Right lung (tissue), 5 donors: ENCODE data around the gene ACTN2. TPM values are rescaled to one million over a fixed set of nuclear protein-coding genes. Genes with fewer than 3 reads are reported as not detected.
A peak's percentile ranks its signal among the peaks of the same experiment; 100 is the strongest.

ENCODE experiments used
- DNase-seq, 2 donors: peaks; one replicate each; pipeline ENCODE4 v3.0.0-alpha.2; 2013
- polyA plus RNA-seq, 5 donors: library from polyadenylated mRNA; unstranded; fragments of 120-200 nt; gene quantifications; one replicate each; pipeline versions ENCODE4 v1.2.1 to v1.2.3, GENCODE V29; 2013; ENCODE audit warnings: inconsistent platforms in 1 of 5, low replicate concordance in 1 of 5; ENCODE audit not compliant: insufficient read length in 5 of 5, insufficient read depth in 1 of 5

ACTN2 gene
- polyA plus RNA-seq, 5 donors = 2.3 to 59.6 (median 3.2) TPM

DNA sequence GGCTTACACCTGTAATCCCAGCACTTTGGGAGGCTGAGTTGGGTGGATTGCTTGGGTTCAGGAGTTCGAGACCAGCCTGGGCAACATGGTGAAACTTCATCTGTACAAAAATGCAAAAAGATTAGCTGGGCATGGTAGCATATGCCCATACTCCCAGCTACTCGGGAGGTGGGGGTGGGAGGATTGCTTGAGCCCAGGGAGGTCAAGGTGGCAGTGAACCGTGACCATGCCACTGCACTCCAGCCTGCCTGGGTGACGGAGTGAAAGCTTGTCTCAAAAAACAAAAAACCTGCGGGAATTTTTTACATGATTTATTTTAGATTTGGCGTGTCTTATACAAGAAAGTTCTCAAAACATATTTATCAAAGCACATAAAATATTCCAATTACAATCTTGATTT lies 81.0 kb downstream of the ACTN2 start:
- no peak for DNase-seq

DNA sequence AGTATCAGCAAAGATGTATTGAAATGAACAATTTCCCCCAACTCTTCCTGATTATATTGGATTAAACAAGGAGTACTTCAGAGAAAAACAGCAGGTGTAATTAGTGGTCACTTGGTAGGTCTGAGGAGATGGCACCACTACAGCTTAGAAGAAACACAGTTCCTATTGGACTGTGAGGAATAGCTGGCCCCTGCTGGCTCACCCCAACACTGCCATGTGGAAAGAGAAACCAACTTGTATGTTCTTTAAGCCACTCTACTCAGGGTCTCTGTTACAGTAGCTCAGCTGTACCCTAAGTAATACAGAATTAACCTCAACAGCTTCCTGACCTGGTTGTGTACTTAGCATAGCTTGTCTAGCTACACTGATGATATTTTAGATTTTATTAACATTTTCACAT lies 82.3 kb downstream of the ACTN2 start:
- no peak for DNase-seq

DNA sequence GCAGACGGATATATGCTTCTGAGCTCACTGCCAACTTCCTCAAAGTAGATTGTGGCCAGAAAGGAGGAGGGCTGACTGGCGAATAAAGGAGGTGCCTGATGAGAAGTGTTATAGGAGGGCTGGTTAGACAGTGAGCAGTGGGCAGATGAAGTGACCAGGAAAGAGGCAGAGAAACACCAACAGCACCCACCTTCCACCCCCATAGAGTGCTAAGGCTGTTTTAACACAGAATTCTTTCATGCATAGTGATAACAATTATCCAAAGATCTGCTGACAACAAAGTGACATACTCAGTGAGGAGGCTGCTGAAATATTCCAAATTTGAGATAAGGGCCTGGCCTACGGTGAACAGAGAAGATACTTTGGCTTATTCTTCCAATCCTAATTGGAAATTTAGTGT lies 87.6 kb downstream of the ACTN2 start:
- no peak for DNase-seq

DNA sequence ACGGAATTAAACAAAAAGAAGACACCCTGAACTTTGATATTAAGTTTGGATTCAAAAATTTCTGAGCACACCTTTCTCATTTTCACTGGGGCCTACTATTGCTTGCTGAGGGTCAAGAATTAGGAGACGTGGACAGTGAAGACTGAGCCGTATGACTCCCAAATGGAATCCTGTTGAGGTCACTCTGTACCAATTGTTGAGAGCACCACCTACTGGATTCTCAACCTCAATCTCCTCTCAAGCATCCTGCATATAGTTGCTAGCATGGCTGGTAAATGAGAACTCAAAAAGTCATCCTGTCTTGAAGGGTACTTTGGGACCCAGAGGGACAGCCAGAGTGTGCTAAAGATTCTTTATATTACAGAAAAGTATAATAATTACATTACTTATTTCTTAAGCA lies 88.6 kb downstream of the ACTN2 start:
- DNase-seq = no peak

DNA sequence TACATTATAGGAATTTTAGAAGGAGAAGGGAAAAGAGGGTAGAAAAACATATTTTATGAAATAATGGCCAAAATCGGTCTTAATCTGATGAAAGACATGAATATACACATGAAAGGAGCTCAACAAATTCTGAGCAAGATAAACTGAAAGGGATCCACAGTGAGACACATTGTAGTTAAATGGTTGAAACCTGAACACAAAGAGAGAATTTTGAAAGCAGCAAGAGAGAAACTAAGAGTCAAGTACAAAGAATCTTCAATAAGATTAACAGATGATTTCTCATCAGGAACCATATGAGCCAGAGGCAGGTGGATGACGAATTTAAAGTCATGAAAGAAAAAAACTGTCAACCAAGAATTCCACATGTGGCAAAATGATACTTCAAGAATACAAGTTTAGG lies 93.0 kb downstream of the ACTN2 start:
- DNase-seq = no peak

DNA sequence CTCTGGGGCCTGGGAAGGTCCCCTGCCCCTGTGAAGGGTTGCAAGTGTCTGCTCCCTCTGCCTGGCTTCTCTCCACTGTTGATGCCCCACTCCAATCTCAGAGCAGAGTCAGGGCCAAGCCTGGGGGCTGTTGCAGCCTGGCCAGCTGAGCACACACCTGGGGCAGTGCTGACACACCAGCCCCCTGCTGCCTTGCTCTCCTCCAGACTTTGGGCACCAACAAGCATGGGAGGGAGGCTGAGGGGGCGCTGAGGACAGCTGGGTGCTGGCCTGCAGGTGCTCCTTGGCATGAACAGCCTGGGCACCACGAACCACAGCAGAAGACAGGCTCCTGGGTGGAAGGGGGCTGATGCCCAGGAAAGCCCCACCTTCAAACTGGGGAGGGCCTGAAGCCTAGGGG lies 99.2 kb downstream of the ACTN2 start:
- DNase-seq = no peak

DNA sequence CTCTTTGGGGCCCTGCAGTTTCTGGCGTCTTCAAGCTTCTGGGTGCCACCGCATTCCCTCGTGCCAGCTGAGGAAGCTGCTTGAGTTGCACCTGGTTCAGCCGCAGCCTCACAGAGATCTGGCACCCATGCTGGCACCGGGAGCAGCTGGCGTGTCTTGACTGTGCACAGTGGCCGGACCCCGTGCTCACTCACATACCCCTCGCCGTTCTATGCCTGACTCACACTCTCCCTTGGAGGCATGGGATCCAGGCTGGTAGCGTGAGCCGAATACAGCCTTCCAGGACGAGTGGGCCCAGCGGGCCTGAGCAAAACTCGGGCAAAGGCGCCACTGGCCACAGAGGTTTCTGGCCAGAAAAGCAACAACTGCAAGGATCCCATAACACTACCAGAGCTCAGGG lies 100.2 kb downstream of the ACTN2 start:
- no peak for DNase-seq

DNA sequence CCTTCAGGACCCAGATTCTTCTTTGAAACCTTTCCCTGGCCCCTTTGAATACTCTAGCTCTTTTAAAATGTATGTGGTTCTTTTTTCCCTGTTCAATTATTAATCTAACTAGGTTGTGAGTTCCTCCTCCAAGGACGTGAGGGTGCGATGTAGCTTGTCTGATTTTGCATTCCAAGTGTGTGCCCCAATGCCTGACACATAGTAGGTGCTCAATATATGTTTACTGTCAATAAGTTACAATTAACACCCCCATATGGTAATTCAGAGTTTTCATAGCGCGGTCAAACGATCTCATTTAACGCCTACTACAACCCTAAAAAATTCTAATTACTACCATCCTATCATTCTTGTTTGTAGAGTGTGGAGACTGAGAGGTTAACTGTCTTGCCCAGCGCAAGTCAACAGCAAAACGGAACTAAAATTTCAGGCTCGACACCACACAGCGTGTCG lies 108.3 kb downstream of the ACTN2 start:
- DNase-seq = no peak

DNA sequence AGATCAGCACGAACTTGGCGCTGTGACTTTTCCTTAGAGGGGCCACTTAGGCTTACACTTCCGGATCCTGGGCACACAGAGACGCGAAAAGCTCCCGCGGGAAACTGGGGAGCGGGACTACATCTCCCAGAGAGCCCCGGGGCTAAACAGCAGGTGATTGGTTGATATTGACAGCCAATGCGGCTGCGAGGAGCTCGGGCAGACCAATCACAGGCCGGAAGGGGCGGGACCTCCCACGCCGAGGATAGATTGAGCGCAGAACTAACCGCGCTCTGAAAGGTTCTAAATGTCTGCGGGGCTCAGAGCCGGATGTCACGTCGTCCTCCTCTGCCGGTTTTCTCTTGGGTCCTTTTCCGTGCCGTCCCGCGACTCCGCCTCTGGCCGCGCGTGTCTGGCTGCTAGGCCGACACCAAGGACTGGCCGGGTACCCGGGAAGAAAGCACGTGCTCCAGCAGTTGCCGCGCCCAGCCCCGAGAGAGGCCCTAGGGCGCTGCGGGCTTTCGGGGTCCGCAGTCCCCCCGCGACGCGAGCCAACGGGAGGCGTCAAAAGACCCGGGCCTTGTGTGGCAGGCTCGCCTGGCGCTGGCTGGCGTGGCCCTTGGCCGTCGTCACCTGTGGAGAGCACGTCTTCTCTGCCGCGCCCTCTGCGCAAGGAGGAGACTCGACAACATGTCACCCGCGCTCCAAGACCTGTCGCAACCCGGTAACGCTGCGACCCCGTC lies 108.9 kb downstream of the ACTN2 start, which contains the start of gene MTR:
TSS of gene MTR (plus strand) at position 258 of the 722 bp plus-strand sequence. CDS start at position 670, 412 bp downstream.
- DNase-seq = peak; percentile 96 to 97

DNA sequence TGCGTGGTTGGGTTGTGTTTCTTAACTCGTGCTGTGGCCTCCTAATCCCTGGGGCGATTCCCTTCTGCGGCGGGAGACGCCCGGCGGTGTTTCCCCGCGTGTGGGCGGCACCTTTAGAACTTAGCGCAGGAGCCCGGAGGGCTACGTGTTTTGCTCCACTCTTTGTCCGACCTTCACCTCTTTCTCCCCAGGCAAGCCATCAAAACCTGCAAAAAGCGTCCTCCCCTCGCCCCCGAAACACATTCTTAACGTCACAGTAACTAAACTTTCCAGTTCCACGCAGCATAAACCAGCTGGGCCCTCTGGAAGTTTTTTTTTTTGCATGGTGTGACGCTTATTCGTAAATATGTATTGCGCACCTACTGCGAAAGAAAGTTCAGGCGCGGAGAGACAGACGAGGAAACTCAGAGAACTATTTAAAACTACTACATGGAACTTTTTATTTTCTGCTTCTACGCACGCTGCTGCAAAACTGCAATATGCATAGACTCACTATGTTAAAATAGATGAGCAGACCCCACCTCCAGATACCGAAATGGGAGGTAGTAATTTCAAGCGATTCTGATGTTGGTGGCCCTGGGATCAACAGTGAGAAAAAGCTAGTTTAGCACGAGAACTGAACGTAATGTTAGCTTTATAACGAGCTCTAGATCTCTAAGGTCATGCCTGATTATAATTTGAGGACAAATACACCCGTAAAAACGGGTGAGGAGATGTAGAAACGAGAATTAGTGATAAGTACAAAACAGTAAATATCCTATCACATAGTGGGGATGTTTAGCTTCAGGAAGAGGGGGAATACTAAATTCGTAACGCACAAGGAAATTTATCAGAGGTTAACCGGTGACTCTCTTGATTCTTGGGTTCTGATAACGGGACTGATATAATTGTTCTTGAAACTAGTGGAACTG lies 109.7 kb downstream of the ACTN2 start:
- peak in 1 of 2 donors; percentile 44 for DNase-seq

DNA sequence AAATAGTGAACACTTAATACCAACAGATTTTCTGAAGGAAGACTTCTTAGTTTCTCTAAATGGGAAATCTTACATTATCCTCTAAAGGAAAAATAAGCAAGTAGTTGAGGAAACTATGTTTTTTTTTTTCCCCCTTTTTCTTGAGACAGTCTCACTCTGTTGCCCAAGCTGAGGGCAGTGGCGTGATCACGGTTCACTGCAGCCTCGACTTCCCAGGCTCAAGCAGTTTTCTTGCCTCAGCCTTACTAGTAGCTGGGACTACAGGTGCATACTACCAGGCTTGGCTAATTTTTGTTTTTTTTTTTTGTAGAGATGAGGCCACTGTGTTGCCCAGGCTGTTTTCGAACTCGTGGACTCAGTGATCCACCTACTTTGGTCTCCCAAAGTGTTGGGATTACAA lies 112.7 kb downstream of the ACTN2 start:
- no peak for DNase-seq

DNA sequence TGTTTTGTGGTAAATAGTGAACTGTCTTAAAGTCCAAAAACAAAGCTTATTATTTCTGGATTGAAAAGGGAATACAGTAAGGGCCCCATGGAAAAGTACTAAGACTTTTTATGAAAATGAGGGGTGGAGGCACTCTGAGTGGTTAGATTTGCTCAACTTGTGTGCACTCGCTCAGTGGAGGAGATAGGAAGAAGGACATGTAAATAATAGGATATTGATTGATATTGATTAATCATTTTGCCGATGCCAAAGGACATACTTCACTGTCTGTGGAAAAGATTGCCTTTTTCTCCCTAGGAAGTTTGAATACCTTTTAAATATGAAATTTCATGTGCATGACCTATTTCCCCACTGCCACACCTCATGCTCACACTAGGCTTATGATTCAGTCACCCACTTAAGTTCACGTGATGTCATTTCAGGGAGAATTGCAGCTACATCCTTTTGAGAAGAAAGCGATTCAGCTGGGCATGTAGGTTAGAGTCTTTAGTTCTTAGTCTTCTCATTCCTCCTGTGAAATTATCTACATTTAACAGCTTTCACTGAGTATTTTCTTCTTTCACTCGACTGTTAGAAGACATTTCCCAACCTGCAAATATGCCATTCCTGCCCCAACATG lies 113.8 kb downstream of the ACTN2 start:
- DNase-seq = no peak

DNA sequence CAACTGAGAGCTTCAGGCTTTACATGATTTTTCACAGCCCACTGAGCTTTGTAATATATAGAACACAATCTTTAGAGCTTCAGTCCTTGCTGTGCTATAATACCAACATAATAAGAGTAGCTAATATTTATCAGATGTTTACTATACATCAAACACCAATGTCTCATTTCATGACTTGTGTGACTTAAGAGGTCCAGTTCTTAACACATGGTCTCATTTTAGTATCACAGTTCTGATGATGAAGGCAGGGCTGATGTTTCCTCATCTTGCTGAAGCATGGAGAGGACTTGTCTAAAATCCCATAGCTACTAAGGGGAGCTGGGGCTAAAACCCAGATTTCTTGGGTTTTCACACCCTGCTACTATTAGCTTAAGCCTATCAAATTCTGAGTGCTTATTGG lies 114.3 kb downstream of the ACTN2 start:
- DNase-seq = no peak

DNA sequence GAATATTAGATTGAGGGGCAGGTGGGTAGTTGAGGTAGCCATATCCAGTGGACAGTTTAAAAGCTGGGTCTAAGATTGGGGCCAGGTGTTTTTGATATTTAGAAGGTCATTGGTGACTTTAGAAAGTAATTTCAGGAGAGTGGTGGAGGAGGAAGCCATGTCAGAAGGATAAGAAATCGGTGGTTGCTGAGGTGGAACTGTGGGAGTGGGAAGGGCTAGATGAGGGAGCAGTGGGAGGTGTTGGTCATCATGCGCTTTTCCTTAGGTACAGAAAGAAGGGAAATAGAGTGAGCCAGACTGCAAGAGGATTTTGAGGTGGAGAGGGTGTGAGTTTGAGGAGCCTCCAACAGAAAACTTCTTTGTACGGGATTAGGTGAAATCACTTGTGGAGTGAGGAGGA lies 116.0 kb downstream of the ACTN2 start:
- DNase-seq = no peak

DNA sequence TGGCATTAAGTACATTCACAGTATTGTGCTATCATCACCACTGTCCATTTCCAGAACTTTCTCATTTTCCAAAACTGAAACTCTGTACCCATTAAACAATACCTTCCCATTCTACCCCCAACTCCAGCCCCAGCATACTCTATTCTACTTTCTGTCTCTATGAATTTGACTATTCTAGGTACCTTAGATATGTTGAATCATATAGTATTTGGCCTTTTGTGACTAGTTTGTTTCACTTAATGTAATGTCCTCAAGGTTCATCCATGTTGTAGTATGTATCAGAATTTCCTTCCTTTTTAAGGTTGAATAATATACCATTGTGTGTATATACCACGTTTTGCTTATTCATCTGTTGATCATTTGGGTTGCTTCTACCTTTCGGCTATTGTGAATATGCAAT lies 120.3 kb downstream of the ACTN2 start:
- no peak for DNase-seq

DNA sequence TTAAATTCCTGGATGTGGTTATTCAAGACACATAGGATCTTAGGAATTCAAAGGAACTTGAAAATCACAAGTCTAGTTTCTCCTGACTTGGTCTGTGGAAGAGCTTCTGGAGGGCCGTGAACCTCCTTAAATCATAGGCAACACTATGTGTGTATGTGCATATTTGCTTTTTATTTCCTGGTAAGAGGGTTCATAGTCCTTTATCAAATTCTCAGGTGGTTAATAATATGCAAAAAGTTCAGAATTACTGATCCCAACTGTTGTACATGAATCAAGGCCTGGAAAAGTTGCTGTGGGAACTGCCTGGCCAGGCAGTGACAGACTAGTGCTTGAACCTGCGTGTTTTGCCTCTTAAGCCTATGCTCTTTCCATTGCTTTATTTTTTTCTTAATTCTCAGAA lies 121.7 kb downstream of the ACTN2 start:
- no peak for DNase-seq

DNA sequence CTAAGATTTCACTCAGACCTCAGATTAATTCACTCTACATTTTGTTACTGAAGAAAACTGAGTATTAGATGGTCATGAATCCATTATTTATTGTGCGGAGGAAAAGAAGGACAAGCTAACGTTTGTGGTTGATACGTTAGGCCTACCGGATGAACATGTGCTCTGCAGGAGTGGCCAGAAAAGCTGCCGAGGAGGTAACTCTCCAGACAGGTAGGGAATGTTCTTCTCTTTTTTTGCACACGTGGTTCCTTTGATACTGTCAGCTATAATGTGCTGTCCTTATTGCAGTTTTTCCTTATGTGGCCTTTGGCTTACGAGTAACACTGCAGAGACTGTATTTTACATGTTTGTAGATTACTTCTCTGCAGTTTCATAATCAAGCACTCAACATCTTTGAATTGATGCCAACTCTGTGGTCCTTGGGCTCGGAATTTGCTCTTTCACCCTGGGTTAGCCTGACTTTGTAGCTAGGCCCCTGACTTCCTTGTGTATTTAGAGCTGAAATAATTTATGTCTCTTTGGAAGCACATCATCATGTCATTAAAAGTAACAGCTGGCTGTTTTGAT lies 122.3 kb downstream of the ACTN2 start:
- DNase-seq = peak; percentile 19 to 31

DNA sequence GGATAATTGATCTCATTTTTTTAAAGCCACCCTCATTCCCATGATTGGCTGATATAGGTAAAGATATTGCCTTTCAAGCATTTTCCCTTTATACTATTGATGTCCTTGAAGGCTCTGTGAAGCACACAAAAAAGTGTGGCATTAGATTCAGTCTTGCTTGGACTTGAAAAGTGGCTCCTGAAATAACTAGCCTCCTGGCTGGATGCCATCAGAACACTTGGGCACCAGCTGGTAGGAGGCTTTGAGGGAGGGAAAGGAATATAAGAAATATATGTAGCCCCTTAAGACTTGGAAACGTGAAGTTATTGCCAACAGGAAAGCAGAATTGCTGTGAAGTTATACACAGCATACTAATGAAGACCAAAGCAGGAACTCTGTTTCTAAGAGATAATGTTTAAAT lies 122.8 kb downstream of the ACTN2 start:
- peak; percentile 11 to 14 for DNase-seq

DNA sequence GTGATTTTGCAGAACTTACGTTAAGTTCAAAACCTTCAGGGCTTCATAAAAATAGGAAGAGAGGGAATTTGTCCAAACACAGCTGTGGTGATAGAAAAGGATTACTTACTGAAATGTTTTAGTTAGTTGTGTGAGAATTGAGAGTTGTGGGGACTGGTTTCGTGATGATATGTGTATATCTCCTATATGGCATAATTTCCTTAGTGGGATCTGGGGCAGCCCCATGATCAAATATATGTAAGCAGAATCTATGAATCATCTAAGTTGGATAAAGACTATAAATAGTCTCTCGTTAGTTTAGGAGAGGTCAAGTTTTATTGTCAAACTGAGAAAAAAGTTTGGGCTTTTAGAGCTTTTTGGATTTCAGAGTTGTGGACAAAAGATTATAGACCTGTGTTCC lies 123.7 kb downstream of the ACTN2 start:
- no peak for DNase-seq

DNA sequence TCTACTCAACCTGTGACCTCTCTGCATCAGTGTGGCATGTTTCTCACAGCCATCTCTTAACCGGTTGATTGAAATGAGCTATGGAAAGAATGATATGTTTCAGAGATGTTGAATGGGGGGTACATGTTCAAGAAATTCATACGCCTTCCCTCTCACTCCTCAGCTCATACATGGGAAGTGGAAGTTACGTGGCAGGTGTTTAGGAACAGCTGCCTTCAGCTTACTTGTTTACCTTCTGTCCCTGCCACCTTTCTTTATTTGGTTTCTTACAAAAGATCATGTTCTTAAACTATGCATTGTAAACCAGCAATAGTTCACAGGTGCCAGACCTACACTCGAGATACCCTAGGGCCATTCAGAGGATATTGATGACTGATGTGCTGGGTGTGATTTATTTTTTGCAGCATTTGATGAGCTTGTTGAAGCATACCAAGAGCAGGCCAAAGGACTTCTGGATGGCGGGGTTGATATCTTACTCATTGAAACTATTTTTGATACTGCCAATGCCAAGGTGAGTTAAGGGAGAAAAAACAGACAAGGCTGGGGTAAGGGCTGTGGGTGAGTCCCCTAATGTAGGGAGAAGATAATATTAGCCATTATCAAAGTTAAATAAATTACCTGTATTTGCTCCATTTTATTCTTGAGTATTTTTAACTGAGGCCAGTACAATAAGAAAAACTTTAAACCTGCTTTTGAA lies 126.2 kb downstream of the ACTN2 start:
- no peak for DNase-seq
